PC-3 (cell line): Measurements from ENCODE around the gene PLXNA3. TPM values are rescaled to one million over a fixed set of nuclear protein-coding genes. Genes with fewer than 3 reads are reported as not detected.

Experiments
- ATAC-seq: fragments of 200-7000 bp; cut with Tn5 transposase; 2 replicates; pipeline ENCODE4 v1.9.1; 2020; ENCODE audit warnings: mild to moderate bottlenecking, moderate library complexity
- BruUV-seq: library from RNA; stranded (reverse); fragments of 400-500 nt; replicated peaks from 2 replicates; lab custom pipeline; 2021; lab: Mats Ljungman, UMichigan
- CTCF ChIA-PET: fragments of 300-600 bp; sonication (Branson Sonifier 250); formaldehyde crosslinking; loops from one replicate; lab custom pipeline; 2022; ENCODE audit warnings: antibody characterized with exemption; lab: Charles Lee
- POLR2A ChIA-PET: fragments of 300-600 bp; sonication (Branson Sonifier 250); formaldehyde crosslinking; loops from one replicate; lab custom pipeline; 2022; ENCODE audit warnings: antibody characterized with exemption; ENCODE audit not compliant: unreplicated experiment; lab: Charles Lee
- DNase-seq: peaks from one replicate; pipeline ENCODE4 v3.0.0-alpha.2; 2015
- H2AFZ ChIP-seq: fragments of 300-600 bp; sonication (generic); 2 replicates; pipeline ENCODE4 v1.6.0; 2016; ENCODE audit warnings: antibody characterized with exemption, low read length
- H3F3A ChIP-seq: fragments of 300-600 bp; sonication (generic); one replicate; pipeline ENCODE4 v1.6.0; 2017; ENCODE audit warnings: antibody characterized with exemption, low read length, control low read depth, mild to moderate bottlenecking; ENCODE audit not compliant: unreplicated experiment
- H3K27ac ChIP-seq: fragments of 300-600 bp; sonication (generic); 2 replicates; pipeline ENCODE4 v1.5.1; 2016; ENCODE audit warnings: mild to moderate bottlenecking, low read length
- H3K27me3 ChIP-seq: fragments of 300-600 bp; sonication (generic); 2 replicates; pipeline ENCODE4 v1.6.1; 2016; ENCODE audit warnings: low read length, mixed read lengths
- H3K36me3 ChIP-seq: fragments of 300-600 bp; sonication (generic); 2 replicates; pipeline ENCODE4 v1.6.1; 2016; ENCODE audit warnings: low read depth, mixed run types, low read length, mixed read lengths
- H3K4me1 ChIP-seq: fragments of 300-600 bp; sonication (generic); 2 replicates; pipeline ENCODE4 v1.5.1; 2016; ENCODE audit warnings: low read length; ENCODE audit not compliant: insufficient read depth
- H3K4me2 ChIP-seq: fragments of 300-600 bp; sonication (generic); 2 replicates; pipeline ENCODE4 v1.6.0; 2016; ENCODE audit warnings: low read length
- H3K4me3 ChIP-seq: fragments of 300-600 bp; sonication (generic); 2 replicates; pipeline ENCODE4 v1.5.1; 2016; ENCODE audit warnings: mild to moderate bottlenecking, low read length, mixed read lengths
- H3K79me2 ChIP-seq: fragments of 300-600 bp; sonication (generic); 2 replicates; pipeline ENCODE4 v1.6.1; 2017; ENCODE audit warnings: low read length, mixed read lengths
- H3K9ac ChIP-seq: fragments of 300-600 bp; sonication (generic); 2 replicates; pipeline ENCODE4 v1.6.0; 2016; ENCODE audit warnings: mild to moderate bottlenecking, low read length
- H3K9me2 ChIP-seq: fragments of 300-600 bp; sonication (generic); replicated peaks from 2 replicates; pipeline ENCODE4 v1.6.1; 2016; ENCODE audit warnings: mixed run types, low read length, mixed read lengths
- H3K9me3 ChIP-seq: fragments of 300-600 bp; sonication (generic); 2 replicates; pipeline ENCODE4 v1.6.1; 2016; ENCODE audit warnings: low read length, mixed read lengths
- H4K20me1 ChIP-seq: fragments of 300-600 bp; sonication (generic); 2 replicates; pipeline ENCODE4 v1.6.1; 2016; ENCODE audit warnings: low read length, mixed read lengths
- EZH2 ChIP-seq: fragments of 300-600 bp; sonication (generic); IDR thresholded peaks from one replicate; pipeline ENCODE4 v1.6.1; 2017; ENCODE audit warnings: antibody characterized with exemption, mild to moderate bottlenecking, low read length; ENCODE audit not compliant: unreplicated experiment
- EZH2phosphoT487 ChIP-seq: fragments of 300-600 bp; sonication (generic); IDR thresholded peaks from 2 replicates; pipeline ENCODE4 v1.6.1; 2018; ENCODE audit warnings: mild to moderate bottlenecking, antibody characterized with exemption, low read length, borderline replicate concordance
- intact Hi-C: fragments of 100-400 bp; cut with micrococcal nuclease; formaldehyde crosslinking; loops from 2 replicates; pipeline ENCODE4 v1.9.0; 2023
- total RNA-seq: library from RNA; depleted of rRNA; stranded (reverse); fragments of >200 nt; gene quantifications from 2 replicates; pipeline ENCODE4 v1.2.3, GENCODE V29; 2014
- TF ChIP-seq, protein P1 (sequence below): fragments of 300-600 bp; sonication (generic); conservative IDR thresholded peaks from 2 replicates; pipeline ENCODE4 v1.5.1; 2017; ENCODE audit warnings: antibody characterized with exemption, low read depth, mild to moderate bottlenecking, low read length

Gene PLXNA3
- total RNA-seq, 1 experiment from 2014 or later: 5.3 TPM

- ATAC-seq (no peak), DNase-seq (no peak)
- POLR2A ChIA-PET: no interaction called here
- no peaks in the 10 kb centered on the region for H3K9me3 ChIP-seq
- no peak overlapping the region for H3K4me2 ChIP-seq
- no peak overlapping the region for H3K9ac ChIP-seq
- H2AFZ ChIP-seq: no peak overlapping the region
- no peak overlapping the region for H3K27ac ChIP-seq
- H3K9me2 ChIP-seq: no peaks in the 10 kb centered on the region
- H3K36me3 ChIP-seq: no peaks in the 10 kb centered on the region
- intact Hi-C loops: no loop called here
- H3K4me1 ChIP-seq: no peaks in the 10 kb centered on the region
- H3K79me2 ChIP-seq: no peaks in the 10 kb centered on the region
- TF ChIP-seq EZH2phosphoT487 (no peak), EZH2 (no peak)
- TF ChIP-seq, protein P1, sequence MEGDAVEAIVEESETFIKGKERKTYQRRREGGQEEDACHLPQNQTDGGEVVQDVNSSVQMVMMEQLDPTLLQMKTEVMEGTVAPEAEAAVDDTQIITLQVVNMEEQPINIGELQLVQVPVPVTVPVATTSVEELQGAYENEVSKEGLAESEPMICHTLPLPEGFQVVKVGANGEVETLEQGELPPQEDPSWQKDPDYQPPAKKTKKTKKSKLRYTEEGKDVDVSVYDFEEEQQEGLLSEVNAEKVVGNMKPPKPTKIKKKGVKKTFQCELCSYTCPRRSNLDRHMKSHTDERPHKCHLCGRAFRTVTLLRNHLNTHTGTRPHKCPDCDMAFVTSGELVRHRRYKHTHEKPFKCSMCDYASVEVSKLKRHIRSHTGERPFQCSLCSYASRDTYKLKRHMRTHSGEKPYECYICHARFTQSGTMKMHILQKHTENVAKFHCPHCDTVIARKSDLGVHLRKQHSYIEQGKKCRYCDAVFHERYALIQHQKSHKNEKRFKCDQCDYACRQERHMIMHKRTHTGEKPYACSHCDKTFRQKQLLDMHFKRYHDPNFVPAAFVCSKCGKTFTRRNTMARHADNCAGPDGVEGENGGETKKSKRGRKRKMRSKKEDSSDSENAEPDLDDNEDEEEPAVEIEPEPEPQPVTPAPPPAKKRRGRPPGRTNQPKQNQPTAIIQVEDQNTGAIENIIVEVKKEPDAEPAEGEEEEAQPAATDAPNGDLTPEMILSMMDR: no peak
- H3F3A ChIP-seq: no peaks in the 10 kb centered on the region
- no TSS peak for BruUV-seq
- no peak overlapping the region for H3K4me3 ChIP-seq
- H4K20me1 ChIP-seq: no peaks in the 10 kb centered on the region
- no peaks in the 10 kb centered on the region for H3K27me3 ChIP-seq
- CTCF ChIA-PET: no interaction called here
These were observed 38.2 kb upstream of the PLXNA3 start for GRCh38 chrX:154419688-154420401.

DNA sequence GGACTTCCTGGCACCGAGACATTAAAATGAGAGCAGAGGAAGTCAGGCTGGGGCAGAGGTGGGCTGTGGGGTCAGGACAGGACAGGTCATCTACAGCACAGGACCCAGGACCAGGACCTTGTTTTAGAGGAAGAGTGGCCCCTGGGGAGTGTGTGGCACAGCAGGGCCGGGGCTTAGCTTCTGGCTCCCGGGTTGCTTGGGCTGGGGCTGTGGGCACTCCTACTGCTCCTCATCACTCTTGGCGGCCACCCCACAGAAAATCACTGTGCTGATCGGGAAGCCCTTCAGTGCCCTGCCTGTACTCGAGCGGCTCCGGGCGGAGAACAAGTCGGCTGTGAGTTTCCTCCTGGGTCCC, 37.7 kb upstream of the PLXNA3 start:
- POLR2A ChIA-PET: no interaction called here
- CTCF ChIA-PET: no interaction called here
- intact Hi-C loops: no loop called here
- ATAC-seq: no peak
- Histone ChIP-seq H3K27me3 (no peaks in the 10 kb centered on the region), H3K79me2 (no peaks in the 10 kb centered on the region), H3K27ac (no peak overlapping the region), H3K9ac (no peak overlapping the region), H3K4me2 (no peak overlapping the region), H3K36me3 (no peaks in the 10 kb centered on the region), H3F3A (no peaks in the 10 kb centered on the region), H3K4me3 (no peak overlapping the region), H3K9me2 (no peaks in the 10 kb centered on the region), H3K4me1 (no peaks in the 10 kb centered on the region), H4K20me1 (no peaks in the 10 kb centered on the region), H3K9me3 (no peaks in the 10 kb centered on the region), H2AFZ (no peak overlapping the region)
- no TSS peak for BruUV-seq
- TF ChIP-seq, protein P1: no peak
- no peak for DNase-seq

- intact Hi-C loops: no loop called here
- BruUV-seq: no TSS peak
These were observed 30.9 kb upstream of the PLXNA3 start for GRCh38 chrX:154426916-154427770.

More at GRCh38 chrX:154426916-154427770, 30.9 kb upstream of the PLXNA3 start:
- Histone ChIP-seq H3K36me3 (no peaks in the 10 kb centered on the region), H3K27me3 (no peaks in the 10 kb centered on the region), H3K27ac (no peak overlapping the region), H3K9me2 (no peaks in the 10 kb centered on the region), H3K9me3 (no peaks in the 10 kb centered on the region), H3K9ac (no peak overlapping the region), H4K20me1 (no peaks in the 10 kb centered on the region), H3F3A (no peaks in the 10 kb centered on the region), H3K4me1 (peaks cover 23% of the 10 kb centered on the region), H3K4me3 (no peak overlapping the region), H2AFZ (no peak overlapping the region), H3K4me2 (no peak overlapping the region), H3K79me2 (peaks cover 27% of the 10 kb centered on the region)
- DNase-seq (no peak), ATAC-seq (no peak)
- ChIA-PET CTCF (no interaction called here), POLR2A (no interaction called here)
- TF ChIP-seq EZH2phosphoT487: no peak
- TF ChIP-seq EZH2: no peak
- TF ChIP-seq, protein P1: no peak
